ENCODE results near the gene ULK4.

The ULK4 gene

DNA sequence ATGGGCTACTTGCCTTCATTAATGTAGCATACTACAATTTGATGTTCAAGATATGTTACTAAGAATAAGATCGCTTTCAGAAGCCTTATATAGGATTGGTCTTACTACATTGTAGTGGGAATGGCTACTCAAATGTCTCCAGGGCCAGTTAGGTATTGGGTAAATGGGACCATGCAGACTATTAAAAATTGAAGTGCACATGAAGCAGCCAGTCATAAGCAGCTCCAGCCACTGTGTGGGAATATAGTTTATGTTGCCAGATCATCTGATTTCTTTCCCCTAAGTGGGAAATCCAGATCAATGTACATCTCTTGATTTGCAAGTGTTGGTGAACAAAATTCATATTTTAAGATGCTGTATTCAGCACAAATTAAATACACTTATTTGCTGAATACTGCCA, 757.5 kb downstream of the ULK4 start:
- no peak for DNase-seq

GRCh38 chr3:41202834-41203345, 759.0 kb downstream of the ULK4 start:
- DNase-seq = peak; percentile 27

DNA sequence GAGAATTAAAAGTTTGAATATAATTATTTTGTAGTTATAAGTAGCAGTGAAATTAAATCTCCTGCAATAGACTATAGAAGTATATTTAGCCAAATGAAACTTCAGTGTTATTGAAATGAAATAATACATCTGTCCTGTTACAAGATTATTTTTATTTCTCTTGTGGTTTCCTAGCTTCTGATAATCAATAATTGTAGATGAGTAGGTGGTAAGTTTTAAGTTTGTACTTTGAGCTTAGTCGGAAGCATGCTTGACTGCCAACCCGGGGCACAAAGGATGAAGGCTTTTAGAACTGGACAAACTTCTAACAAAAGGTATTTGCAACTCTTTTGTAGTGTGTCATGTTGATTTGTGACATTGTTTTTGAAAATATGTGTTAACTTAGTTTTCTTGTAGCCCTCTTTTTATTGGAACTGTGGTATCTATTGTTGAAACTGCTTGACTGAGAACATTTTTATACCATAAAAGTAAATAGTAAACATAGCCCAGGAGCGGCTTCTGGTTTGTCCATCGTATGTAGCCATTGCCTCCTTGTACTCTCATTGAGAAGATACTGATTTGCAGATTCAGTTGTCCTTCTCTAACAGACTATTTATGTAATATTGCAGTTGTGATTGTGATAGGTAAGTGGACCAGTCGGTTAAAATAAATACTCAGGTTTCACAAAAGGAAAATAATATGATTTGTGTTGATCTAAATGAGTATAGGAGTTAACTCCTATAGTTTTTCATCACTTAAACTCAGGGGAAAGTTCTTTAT, 759.6 kb downstream of the ULK4 start:
- no peak for DNase-seq

- DNase-seq = no peak
Observed at GRCh38 chr3:41200669-41201021, 761.3 kb downstream of the ULK4 start.

- peak; percentile 11 for DNase-seq
Observed at GRCh38 chr3:41199866-41200668, 761.8 kb downstream of the ULK4 start.

GRCh38 chr3:41198950-41199865, 762.7 kb downstream of the ULK4 start, which contains the start of gene CTNNB1:
Gene CTNNB1 (plus strand): TSS chr3:41199505. CDS start chr3:41224069, 24,564 bp downstream.
- DNase-seq = peak; percentile 70

DNA sequence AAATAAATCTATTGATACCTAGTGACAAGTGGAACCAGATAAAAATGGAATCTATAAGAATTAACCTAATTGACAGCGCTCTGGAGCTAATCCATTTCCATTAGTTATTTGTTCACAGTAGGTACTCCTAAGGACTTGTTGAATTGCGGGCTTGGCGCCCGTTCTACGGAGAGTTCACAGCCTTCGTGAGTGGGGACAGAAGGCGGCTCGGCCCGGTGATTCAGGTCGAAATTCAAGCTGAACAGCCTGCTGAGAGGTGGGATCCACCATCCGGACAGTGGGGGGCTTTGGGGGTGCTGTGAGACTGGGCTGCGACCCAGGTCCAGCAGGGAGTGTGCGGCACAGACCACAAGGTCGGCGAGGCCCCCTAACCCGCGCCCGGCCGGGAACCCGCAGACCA, 763.4 kb downstream of the ULK4 start:
- no peak for DNase-seq

DNA sequence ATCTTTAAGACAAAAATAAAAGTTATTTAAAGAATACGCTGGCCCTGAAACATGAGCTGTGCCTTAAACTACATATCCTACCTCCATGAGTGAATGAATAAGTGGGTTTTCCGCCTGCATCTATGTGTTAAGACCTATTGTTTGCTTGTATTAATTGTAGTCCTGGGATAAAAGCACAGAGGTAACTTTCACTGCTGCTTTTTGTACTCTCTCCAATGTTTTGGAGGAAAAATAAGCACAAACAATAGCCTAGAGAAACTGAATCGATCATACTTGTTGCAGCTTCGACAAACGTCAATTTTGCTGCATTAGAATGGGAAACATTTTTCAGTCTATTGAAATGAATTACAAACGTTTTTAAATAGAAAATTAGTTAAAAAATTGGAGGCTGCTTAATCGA, 763.9 kb downstream of the ULK4 start:
- no peak for DNase-seq

Measured in NCI-H2171 treated with DMSO at 0.1 percent for 48 hours (cell line).